Measurements from ENCODE around the gene CCP110. TPM values are rescaled to one million over a fixed set of nuclear protein-coding genes. Genes with fewer than 3 reads are reported as not detected.

Gene CCP110
- total RNA-seq, 4 donors from 2014 or later: 7.1 to 43.4 (median 14.2) TPM

DNA sequence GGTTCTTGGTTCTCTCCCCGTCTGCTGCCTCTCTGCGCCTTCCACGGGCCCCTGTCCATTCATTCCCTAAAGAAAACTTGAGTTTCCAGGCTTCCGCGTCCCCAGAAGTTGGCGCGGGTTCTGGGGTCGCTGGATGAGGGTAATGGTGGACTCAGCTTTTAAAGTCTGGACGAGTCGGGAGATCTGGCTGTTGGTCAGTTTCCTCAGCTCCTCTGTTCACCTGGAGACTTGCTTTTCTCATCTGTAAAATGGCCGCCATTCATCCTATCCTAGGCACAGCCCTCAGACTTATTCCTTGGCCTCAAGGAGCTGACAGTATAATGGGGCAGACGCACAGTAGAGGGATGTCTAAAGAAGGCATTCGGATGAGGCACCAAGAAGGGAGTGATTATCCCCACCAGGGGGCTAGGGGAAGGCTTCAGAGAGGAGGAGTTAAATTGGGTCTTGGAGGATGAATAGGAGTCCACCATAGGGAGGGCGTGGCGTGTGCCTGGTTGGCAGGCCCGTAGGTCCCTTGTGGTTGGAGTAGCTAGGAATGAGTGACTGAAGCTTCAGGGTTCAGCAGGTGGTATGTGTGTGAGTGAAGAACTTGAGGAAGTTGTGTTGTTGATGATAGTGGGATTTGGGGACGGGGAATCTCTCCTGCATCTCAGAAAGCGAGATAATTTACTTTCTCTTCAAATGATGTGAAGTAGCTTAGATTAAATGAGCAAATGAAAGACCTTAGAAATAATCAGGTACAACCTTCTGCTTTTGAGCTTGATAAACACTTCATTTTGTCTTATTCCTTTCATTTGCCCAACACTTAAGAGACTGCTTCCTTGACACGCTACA lies 32.4 kb downstream of the CCP110 start:
- H3K9me3 ChIP-seq: no peaks in the 10 kb centered on the region
- H3K4me1 ChIP-seq: peaks cover 0 to 20% (median 14%) of the 10 kb centered on the region in 4 donors
- TF ChIP-seq EP300 (IDR thresholded peaks at IDR 0.05; ENCODE audit: low read depth): no peak
- TF ChIP-seq POLR2A (IDR thresholded peaks at IDR 0.05): no peak
- TF ChIP-seq, protein P1, sequence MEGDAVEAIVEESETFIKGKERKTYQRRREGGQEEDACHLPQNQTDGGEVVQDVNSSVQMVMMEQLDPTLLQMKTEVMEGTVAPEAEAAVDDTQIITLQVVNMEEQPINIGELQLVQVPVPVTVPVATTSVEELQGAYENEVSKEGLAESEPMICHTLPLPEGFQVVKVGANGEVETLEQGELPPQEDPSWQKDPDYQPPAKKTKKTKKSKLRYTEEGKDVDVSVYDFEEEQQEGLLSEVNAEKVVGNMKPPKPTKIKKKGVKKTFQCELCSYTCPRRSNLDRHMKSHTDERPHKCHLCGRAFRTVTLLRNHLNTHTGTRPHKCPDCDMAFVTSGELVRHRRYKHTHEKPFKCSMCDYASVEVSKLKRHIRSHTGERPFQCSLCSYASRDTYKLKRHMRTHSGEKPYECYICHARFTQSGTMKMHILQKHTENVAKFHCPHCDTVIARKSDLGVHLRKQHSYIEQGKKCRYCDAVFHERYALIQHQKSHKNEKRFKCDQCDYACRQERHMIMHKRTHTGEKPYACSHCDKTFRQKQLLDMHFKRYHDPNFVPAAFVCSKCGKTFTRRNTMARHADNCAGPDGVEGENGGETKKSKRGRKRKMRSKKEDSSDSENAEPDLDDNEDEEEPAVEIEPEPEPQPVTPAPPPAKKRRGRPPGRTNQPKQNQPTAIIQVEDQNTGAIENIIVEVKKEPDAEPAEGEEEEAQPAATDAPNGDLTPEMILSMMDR (IDR thresholded peaks at IDR 0.05): no peak
- TF ChIP-seq POLR2AphosphoS5 (IDR thresholded peaks at IDR 0.05): no peak
- H3K4me3 ChIP-seq: peak overlapping the region; percentile 65 to 94 (median 83)
- DNase-seq: peak; percentile 11
- no peaks in the 10 kb centered on the region for H3K36me3 ChIP-seq
- in situ Hi-C loops (cut with MboI; ENCODE audit: low pct_ligation_motif_present in 1 of 4, low pct_unique_long_range_greater_than_20kb in 1 of 4, low sequenced_read_pairs in 3 of 4): loop anchor here in 1 of 4 donors (25.0 kb wide), 1 partner anchor 831 kb away; no protein-coding TSS in a partner anchor
- H3K27ac ChIP-seq: peak overlapping the region; percentile 88 to 94 (median 92)
- H3K27me3 ChIP-seq: no peaks in the 10 kb centered on the region
- intact Hi-C loops (cut with DNase I; ENCODE audit: low total_unique reads): loop anchor here (5.0 kb wide), 1 partner anchor 34 kb away; the partner anchor contains the start of genes CCP110 and GDE1
- 31 to 36% methylated on average over 10 to 19 of the region's 19 CpGs for WGBS, 2 donors (ENCODE audit: low coverage in 1 of 2)

DNA sequence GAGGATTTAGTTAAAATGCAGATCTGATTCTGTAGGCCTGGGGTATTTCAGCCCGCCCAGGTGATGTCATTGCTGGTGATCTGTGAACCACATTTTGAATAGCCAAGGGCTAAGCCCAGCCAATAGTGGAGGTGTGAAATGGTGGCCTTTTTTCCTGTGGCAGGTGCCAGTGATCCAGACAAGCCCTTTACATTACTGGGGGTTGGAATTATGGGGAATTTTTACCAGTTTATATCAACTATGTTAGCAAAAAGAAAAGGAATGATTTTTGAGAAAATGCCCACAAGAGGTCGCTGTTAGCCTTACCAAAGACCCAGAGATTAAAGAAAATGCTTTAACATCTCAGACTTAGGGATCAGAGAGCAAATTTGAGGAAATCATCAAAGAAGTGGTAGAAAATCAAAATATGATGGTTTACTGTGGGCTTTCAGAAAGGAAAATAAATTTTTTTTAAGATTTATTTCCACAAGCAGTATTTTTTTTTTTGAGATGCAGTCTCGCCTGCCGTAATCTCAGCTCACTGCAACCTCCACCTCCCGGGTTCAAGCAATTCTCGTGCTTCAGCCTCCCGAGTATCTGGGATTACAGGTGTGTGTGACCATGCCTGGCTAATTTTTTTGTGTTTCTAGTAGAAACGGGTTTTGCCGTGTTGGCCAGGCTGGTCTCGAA lies 35.6 kb downstream of the CCP110 start:
- WGBS, 2 donors (ENCODE audit: low coverage in 1 of 2): 70 to 75% methylated on average over 10 of the region's 10 CpGs
- Histone ChIP-seq H3K27ac (no peak overlapping the region), H3K27me3 (no peaks in the 10 kb centered on the region), H3K4me3 (no peak overlapping the region), H3K4me1 (peaks cover 0 to 17% (median 12%) of the 10 kb centered on the region in 4 donors), H3K9me3 (no peaks in the 10 kb centered on the region), H3K36me3 (no peaks in the 10 kb centered on the region)
- in situ Hi-C loops (cut with MboI; ENCODE audit: low pct_ligation_motif_present in 1 of 4, low pct_unique_long_range_greater_than_20kb in 1 of 4, low sequenced_read_pairs in 3 of 4) (loop anchor here in 1 of 4 donors (25.0 kb wide), 1 partner anchor 828 kb away; no protein-coding TSS in a partner anchor), intact Hi-C loops (cut with DNase I; ENCODE audit: low total_unique reads) (loop anchor here (2.0 to 5.0 kb wide), 2 partner anchors 37 to 327 kb away; partner anchors contain the start of genes CCP110 and GDE1)
- no peak for DNase-seq
- TF ChIP-seq POLR2AphosphoS5 (IDR thresholded peaks at IDR 0.05): no peak
- TF ChIP-seq, protein P1 (IDR thresholded peaks at IDR 0.05): peak; percentile 60 to 77 (median 68)

DNA sequence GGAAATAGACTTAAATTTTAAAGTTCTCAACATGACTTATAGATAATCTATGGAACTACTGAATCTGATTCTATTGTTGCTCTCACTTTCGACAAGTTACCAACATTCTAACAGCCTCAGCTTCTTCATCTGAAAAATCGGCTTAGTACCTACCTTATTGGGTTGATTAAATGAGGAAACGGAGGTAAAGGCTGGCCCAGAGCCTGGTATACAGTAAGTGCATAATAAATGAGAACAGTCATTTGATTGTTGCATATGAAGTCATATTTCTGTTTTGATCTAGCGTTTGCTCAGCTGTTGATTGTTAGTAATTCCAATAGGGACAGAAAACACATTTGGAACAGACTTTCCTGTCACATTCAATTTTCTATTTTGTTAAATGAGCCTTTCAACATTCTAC lies 36.3 kb downstream of the CCP110 start:
- Histone ChIP-seq H3K27me3 (no peaks in the 10 kb centered on the region), H3K4me1 (peaks cover 0 to 12% (median 6%) of the 10 kb centered on the region in 4 donors), H3K36me3 (peaks cover 0 to 6% (median under 1%) of the 10 kb centered on the region in 4 donors), H3K9me3 (no peaks in the 10 kb centered on the region), H3K4me3 (no peak overlapping the region), H3K27ac (no peak overlapping the region)
- TF ChIP-seq POLR2AphosphoS5 (IDR thresholded peaks at IDR 0.05) (no peak), POLR2A (IDR thresholded peaks at IDR 0.05) (no peak), EP300 (IDR thresholded peaks at IDR 0.05; ENCODE audit: low read depth) (no peak)
- TF ChIP-seq, protein P1 (IDR thresholded peaks at IDR 0.05): no peak
- DNase-seq: no peak
- intact Hi-C loops (cut with DNase I; ENCODE audit: low total_unique reads): no loop called here
- in situ Hi-C loops (cut with MboI; ENCODE audit: low pct_ligation_motif_present in 1 of 4, low pct_unique_long_range_greater_than_20kb in 1 of 4, low sequenced_read_pairs in 3 of 4): loop anchor here in 2 of 4 donors (10.0 to 25.0 kb wide), 2 partner anchors 325 to 827 kb away; partner anchors contain the start of gene GPRC5B (in 2 of the 2)
- WGBS, 2 donors (ENCODE audit: low coverage in 1 of 2): 90 to 93% methylated on average over 4 of the region's 4 CpGs

DNA sequence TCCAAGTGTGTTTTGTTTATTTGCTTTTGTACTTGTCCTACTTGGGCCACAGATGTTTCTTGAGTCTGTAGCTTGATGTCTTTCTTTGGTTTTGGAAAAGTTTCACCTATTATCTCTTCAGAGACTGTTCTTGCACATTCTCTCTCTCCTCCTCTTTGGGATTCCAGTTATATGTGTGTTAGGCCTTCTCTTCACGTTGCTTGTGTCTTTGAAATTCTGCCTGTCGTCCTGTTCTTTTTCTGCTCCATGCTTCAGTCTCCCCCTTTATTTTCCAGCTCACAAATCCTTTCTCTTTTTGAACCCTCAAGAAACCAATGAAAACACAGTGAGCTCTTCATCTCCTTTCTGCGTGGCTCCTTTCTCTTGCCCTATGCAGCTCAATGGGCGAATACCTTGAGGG lies 39.6 kb downstream of the CCP110 start:
- no peaks in the 10 kb centered on the region for H3K4me1 ChIP-seq
- H3K27ac ChIP-seq: no peak overlapping the region
- 76 to 95% methylated on average over 4 of the region's 4 CpGs for WGBS, 2 donors (ENCODE audit: low coverage in 1 of 2)
- no peaks in the 10 kb centered on the region for H3K9me3 ChIP-seq
- H3K4me3 ChIP-seq: no peak overlapping the region
- intact Hi-C loops (cut with DNase I; ENCODE audit: low total_unique reads): no loop called here
- H3K27me3 ChIP-seq: no peaks in the 10 kb centered on the region
- no peak for TF ChIP-seq POLR2A (IDR thresholded peaks at IDR 0.05)
- TF ChIP-seq POLR2AphosphoS5 (IDR thresholded peaks at IDR 0.05): no peak
- DNase-seq: no peak
- H3K36me3 ChIP-seq: peaks cover 0 to 19% (median 5%) of the 10 kb centered on the region in 4 donors
- in situ Hi-C loops (cut with MboI; ENCODE audit: low pct_ligation_motif_present in 1 of 4, low pct_unique_long_range_greater_than_20kb in 1 of 4, low sequenced_read_pairs in 3 of 4): loop anchor here in 2 of 4 donors (10.0 to 25.0 kb wide), 2 partner anchors 321 to 824 kb away; partner anchors contain the start of gene GPRC5B (in 2 of the 2)

All from transverse colon (tissue), 4 donors.